ENCODE results near the gene PTCSC3.
"Not testable (repeated sequence)": the region's sequence is repeated elsewhere in the genome, so short reads cannot be mapped to it uniquely, and the experiment has no call there.

Gene PTCSC3

DNA sequence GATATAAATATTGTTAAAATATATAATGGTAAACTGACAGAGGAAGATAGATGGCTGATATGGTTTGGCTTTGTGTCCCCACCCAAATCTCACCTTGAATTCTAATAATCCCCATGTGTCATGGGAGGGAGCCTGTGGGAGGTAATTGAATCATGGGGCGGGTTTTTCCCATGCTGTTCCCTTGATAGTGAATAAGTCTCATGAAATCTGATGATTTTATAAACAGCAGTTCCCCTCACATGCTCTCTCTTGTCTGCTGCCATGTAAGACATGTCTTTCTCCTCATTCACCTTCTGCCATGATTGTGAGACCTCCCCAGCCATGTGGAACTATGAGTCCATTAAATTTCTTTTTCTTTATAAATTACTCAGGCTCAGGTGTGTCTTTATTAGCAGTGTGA lies 46.3 kb downstream of the PTCSC3 start:
- no peak for DNase-seq (ENCODE audit: low spot score)
- TF ChIP-seq, protein P1, sequence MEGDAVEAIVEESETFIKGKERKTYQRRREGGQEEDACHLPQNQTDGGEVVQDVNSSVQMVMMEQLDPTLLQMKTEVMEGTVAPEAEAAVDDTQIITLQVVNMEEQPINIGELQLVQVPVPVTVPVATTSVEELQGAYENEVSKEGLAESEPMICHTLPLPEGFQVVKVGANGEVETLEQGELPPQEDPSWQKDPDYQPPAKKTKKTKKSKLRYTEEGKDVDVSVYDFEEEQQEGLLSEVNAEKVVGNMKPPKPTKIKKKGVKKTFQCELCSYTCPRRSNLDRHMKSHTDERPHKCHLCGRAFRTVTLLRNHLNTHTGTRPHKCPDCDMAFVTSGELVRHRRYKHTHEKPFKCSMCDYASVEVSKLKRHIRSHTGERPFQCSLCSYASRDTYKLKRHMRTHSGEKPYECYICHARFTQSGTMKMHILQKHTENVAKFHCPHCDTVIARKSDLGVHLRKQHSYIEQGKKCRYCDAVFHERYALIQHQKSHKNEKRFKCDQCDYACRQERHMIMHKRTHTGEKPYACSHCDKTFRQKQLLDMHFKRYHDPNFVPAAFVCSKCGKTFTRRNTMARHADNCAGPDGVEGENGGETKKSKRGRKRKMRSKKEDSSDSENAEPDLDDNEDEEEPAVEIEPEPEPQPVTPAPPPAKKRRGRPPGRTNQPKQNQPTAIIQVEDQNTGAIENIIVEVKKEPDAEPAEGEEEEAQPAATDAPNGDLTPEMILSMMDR (IDR thresholded peaks at IDR 0.05; ENCODE audit: extremely low read depth, insufficient read depth, missing control alignments) = no peak
- in situ Hi-C loops (cut with MboI; ENCODE audit: low pct_unique_long_range_greater_than_20kb, low sequenced_read_pairs, unreplicated experiment) = no loop called here

DNA sequence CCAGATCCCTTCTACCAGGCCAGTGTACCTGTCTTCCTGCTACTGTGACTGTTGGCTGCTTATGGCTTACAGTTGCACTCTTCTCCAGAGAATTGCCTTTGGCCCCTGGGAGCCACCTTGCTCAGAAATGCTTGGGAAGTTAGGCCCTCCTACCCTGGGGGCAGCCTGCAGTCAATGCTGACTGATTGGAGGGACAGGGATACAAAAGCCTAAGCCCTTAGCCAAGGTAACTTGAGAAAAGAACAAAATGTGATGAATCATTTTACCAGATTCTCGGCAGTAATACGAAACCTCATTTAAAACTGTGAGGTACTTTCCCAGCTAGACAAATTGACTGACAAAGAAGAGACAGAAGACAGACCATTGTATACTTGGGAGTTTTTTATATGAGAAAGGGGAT lies 47.3 kb downstream of the PTCSC3 start:
- TF ChIP-seq, protein P1 (IDR thresholded peaks at IDR 0.05; ENCODE audit: extremely low read depth, insufficient read depth, missing control alignments) = no peak
- DNase-seq (ENCODE audit: low spot score) = no peak
- in situ Hi-C loops (cut with MboI; ENCODE audit: low pct_unique_long_range_greater_than_20kb, low sequenced_read_pairs, unreplicated experiment) = no loop called here

DNA sequence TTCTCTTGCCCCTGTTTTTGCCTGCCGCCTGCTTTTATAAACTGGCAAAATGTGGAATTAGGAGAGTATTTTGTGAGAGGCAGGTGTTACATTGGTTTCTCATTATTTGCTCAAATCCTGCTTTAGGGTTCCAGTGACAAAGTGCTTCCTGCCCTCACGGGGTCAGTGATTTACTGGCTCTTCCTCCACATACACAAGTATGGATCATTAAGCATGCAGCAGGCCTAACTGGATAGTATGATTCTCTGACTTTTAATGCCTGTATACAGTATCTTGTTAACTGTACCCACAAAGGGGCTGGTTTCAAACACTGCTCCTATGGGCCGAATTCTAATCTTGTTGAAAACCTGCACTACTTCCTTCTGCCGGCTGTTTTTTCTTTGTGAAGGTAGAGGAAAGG lies 63.2 kb downstream of the PTCSC3 start:
- DNase-seq (ENCODE audit: low spot score) = no peak
- in situ Hi-C loops (cut with MboI; ENCODE audit: low pct_unique_long_range_greater_than_20kb, low sequenced_read_pairs, unreplicated experiment) = no loop called here
- TF ChIP-seq, protein P1 (IDR thresholded peaks at IDR 0.05; ENCODE audit: extremely low read depth, insufficient read depth, missing control alignments) = no peak

DNA sequence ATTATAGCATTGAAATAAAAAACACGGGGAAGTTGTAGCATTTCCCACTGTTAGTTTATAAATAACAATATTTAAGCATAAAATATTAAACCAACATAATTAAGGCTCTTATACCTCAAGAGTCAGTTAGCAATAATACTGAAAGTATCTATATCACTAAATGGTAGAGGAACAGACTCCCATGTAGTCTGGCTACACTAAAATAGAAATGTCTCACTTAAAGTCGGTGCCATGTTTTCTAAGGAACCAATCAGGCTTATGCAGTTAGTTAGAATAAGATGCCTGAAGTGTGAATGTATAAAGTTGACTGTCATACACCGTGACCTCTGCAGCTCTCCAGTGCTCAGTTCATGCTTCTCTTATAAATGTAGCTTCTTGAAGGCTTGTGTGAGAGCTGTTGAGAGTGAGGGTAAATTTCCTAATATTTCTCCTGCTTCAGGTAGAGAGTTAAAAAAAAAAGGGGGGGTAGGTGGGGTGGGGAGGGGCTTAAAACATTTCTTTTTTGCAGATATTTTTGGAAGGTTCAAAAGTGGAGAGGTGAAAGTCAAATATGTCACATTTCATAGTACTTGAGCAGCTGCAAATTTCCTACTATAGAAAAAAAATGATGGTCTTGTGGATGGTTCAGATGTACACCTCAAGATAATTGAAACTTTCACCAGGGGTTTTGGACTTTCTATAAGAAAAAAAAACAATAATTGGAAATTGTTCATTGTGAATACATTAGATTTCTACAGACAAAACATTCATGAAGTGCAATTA lies 64.5 kb downstream of the PTCSC3 start:
- in situ Hi-C loops (cut with MboI; ENCODE audit: low pct_unique_long_range_greater_than_20kb, low sequenced_read_pairs, unreplicated experiment) = no loop called here
- TF ChIP-seq, protein P1 (IDR thresholded peaks at IDR 0.05; ENCODE audit: extremely low read depth, insufficient read depth, missing control alignments) = no peak

DNA sequence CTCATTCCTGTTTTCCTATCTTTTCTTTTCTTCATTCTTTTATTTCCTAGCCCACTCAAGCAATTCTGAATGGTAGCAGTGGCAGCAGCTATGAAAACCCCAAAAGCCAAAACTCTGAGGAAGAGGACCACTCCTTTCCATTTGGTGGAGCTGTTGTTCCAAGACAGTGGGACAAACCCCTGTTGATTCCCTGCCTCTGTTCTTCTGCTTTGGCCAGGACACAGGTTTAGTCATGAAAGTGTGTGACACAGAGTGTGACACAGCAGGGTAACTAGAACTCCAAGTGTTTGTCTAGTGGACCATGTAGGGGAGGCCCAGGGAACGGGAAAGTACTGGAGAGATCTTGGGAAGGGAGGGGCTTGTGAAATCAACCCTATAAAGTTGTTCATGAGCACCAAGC lies 71.1 kb downstream of the PTCSC3 start:
- in situ Hi-C loops (cut with MboI; ENCODE audit: low pct_unique_long_range_greater_than_20kb, low sequenced_read_pairs, unreplicated experiment) = no loop called here
- TF ChIP-seq, protein P1 (IDR thresholded peaks at IDR 0.05; ENCODE audit: extremely low read depth, insufficient read depth, missing control alignments) = peak; percentile 14
- DNase-seq (ENCODE audit: low spot score) = no peak

More for the DNA sequence above, 64.5 kb downstream of the PTCSC3 start:
- DNase-seq (ENCODE audit: low spot score) = no peak

DNA sequence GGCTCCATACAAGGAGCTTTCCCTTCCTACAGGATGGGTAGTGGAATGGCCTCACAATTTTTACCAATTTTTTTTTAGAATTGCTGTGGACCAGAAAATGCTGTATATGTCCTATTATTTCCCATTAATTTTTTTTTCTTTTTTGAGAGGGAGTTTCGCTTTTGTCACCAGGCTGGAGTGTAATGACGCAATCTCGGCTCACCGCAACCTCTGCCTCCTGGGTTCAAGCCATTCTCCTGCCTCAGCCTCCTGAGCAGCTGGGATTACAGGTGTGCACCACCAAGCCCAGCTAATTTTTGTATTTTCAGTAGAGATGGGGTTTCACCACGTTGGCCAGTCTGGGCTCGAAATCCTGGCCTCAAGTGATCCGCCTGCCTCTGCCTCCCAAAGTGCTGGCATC lies 72.3 kb downstream of the PTCSC3 start:
- in situ Hi-C loops (cut with MboI; ENCODE audit: low pct_unique_long_range_greater_than_20kb, low sequenced_read_pairs, unreplicated experiment); DNase-seq (ENCODE audit: low spot score): not testable (repeated sequence)

DNA sequence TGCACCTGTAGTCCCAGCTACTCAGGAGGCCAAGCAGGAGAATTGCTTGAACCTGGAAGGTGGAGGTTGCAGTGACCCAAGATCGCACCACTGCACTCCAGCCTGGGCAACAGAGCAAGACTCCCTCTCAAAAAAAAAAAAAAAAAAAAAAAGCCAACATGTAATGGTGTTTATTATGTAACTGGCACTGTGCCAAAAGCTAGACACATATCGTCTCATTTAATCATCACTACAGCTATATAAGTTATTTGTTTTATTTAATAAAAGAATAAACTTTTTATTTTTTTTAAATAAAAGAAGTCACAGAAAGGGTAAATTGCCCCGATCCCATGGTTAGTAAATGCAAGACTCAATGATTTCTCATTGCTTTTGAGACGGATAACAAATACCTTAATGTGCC lies 76.9 kb downstream of the PTCSC3 start:
- TF ChIP-seq, protein P1 (IDR thresholded peaks at IDR 0.05; ENCODE audit: extremely low read depth, insufficient read depth, missing control alignments) = no peak
- DNase-seq (ENCODE audit: low spot score) = no peak
- in situ Hi-C loops (cut with MboI; ENCODE audit: low pct_unique_long_range_greater_than_20kb, low sequenced_read_pairs, unreplicated experiment) = no loop called here
